PC-3 (cell line): ENCODE measurements around the gene TEKTIP1.

ENCODE experiments used
- EZH2 ChIP-seq: fragments of 300-600 bp; sonication (generic); IDR thresholded peaks from one replicate; pipeline ENCODE4 v1.6.1; 2017; ENCODE audit warnings: antibody characterized with exemption, mild to moderate bottlenecking, low read length; ENCODE audit not compliant: unreplicated experiment
- TF ChIP-seq, protein P1 (sequence below): fragments of 300-600 bp; sonication (generic); conservative IDR thresholded peaks from 2 replicates; pipeline ENCODE4 v1.5.1; 2017; ENCODE audit warnings: antibody characterized with exemption, low read depth, mild to moderate bottlenecking, low read length

DNA sequence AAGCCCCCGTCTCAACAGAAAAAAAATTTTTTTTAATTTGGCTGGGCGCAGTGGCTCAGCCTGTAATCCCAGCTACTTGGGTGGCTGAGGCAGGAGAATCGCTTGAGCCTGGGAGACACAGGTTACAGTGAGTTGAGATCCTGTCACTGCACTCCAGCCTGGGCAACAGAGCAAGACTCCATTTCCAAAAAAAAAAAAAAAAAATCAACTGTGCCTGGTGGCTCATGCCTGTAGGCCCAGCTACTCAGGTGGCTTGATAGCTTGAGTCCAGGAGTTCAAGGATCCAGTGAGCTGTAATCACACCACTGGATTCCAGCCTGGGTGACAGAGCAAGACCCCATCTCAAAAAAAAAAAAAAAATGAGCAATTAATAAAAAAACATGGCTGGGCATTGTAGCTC lies 37.2 kb upstream of the TEKTIP1 start:
- TF ChIP-seq, protein P1, sequence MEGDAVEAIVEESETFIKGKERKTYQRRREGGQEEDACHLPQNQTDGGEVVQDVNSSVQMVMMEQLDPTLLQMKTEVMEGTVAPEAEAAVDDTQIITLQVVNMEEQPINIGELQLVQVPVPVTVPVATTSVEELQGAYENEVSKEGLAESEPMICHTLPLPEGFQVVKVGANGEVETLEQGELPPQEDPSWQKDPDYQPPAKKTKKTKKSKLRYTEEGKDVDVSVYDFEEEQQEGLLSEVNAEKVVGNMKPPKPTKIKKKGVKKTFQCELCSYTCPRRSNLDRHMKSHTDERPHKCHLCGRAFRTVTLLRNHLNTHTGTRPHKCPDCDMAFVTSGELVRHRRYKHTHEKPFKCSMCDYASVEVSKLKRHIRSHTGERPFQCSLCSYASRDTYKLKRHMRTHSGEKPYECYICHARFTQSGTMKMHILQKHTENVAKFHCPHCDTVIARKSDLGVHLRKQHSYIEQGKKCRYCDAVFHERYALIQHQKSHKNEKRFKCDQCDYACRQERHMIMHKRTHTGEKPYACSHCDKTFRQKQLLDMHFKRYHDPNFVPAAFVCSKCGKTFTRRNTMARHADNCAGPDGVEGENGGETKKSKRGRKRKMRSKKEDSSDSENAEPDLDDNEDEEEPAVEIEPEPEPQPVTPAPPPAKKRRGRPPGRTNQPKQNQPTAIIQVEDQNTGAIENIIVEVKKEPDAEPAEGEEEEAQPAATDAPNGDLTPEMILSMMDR = no peak
- TF ChIP-seq EZH2 = no peak
